Measurements from ENCODE around the gene TAOK1.
"Not testable (repeated sequence)": the region's sequence is repeated elsewhere in the genome, so short reads cannot be mapped to it uniquely, and the experiment has no call there.

DNA sequence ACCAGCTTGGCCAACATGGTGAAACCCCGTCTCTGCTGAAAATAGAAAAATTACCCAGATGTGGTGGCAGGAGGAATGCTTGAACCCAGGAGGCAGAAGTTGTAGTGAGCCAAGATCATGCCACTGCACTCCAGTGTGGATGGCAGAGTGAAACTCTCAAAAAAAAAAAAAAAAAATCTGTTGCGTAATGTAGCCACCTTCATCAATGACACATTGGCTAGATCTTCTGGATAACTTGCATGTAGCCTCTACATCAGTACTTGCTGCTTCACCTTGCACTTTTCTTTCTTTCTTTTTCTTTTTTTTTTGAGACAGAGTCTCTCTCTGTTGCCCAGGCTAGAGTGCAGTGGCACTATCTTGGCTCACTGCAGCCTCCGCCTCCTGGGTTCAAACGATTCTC, 83.3 kb downstream of the TAOK1 start:
- not testable (repeated sequence) for TF ChIP-seq EP300 (IDR thresholded peaks at IDR 0.05)
- TF ChIP-seq, protein P1, sequence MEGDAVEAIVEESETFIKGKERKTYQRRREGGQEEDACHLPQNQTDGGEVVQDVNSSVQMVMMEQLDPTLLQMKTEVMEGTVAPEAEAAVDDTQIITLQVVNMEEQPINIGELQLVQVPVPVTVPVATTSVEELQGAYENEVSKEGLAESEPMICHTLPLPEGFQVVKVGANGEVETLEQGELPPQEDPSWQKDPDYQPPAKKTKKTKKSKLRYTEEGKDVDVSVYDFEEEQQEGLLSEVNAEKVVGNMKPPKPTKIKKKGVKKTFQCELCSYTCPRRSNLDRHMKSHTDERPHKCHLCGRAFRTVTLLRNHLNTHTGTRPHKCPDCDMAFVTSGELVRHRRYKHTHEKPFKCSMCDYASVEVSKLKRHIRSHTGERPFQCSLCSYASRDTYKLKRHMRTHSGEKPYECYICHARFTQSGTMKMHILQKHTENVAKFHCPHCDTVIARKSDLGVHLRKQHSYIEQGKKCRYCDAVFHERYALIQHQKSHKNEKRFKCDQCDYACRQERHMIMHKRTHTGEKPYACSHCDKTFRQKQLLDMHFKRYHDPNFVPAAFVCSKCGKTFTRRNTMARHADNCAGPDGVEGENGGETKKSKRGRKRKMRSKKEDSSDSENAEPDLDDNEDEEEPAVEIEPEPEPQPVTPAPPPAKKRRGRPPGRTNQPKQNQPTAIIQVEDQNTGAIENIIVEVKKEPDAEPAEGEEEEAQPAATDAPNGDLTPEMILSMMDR (IDR thresholded peaks at IDR 0.05): not testable (repeated sequence)
